Lung (tissue), 12 donors: Measurements from ENCODE around the gene CCND1. TPM values are rescaled to one million over a fixed set of nuclear protein-coding genes. Genes with fewer than 3 reads are reported as not detected.

ENCODE experiments used
- ATAC-seq: fragments of 200-7000 bp; cut with Tn5 transposase; one replicate; pipeline ENCODE4 v1.9.1; 2020; ENCODE audit warnings: moderate number of reproducible peaks; ENCODE audit not compliant: insufficient read depth, low FRiP score
- DNase-seq, 3 donors: peaks; one replicate each; pipeline ENCODE4 v3.0.0-alpha.2; 2013 to 2017
- H3K27ac ChIP-seq, 2 donors: one replicate each; pipeline ENCODE4 v1.5.1; 2013; ENCODE audit warnings: mild to moderate bottlenecking in 2 of 2, moderate library complexity in 2 of 2, control low read depth in 1 of 2, inconsistent platforms in 1 of 2, low read depth in 1 of 2, low read length in 1 of 2
- H3K27me3 ChIP-seq, 3 donors: one replicate each; pipeline ENCODE4 v1.5.1; 2013; ENCODE audit warnings: low read length in 2 of 3; ENCODE audit not compliant: control insufficient read depth in 3 of 3, insufficient read depth in 3 of 3
- H3K36me3 ChIP-seq, 4 donors: one replicate each; pipeline ENCODE4 v1.5.1; 2013; ENCODE audit warnings: low read length in 4 of 4, mild to moderate bottlenecking in 1 of 4, moderate library complexity in 1 of 4; ENCODE audit not compliant: control insufficient read depth in 4 of 4, insufficient read depth in 4 of 4
- H3K4me1 ChIP-seq, 5 donors: one replicate each; pipeline ENCODE4 v1.5.1; 2013; ENCODE audit warnings: low read length in 5 of 5, mild to moderate bottlenecking in 2 of 5, moderate library complexity in 1 of 5; ENCODE audit not compliant: control insufficient read depth in 5 of 5, insufficient read depth in 5 of 5
- H3K4me3 ChIP-seq: one replicate; pipeline ENCODE4 v1.5.1; 2013; ENCODE audit warnings: mild to moderate bottlenecking, control low read depth, moderate library complexity
- H3K9ac ChIP-seq, 2 donors: one replicate each; pipeline ENCODE4 v1.5.1; 2013; ENCODE audit warnings: low read length in 2 of 2, control low read depth in 1 of 2; ENCODE audit not compliant: insufficient read depth in 1 of 2
- H3K9me3 ChIP-seq, 4 donors: one replicate each; pipeline ENCODE4 v1.5.1; 2013; ENCODE audit warnings: low read length in 3 of 4, mild to moderate bottlenecking in 1 of 4, moderate library complexity in 1 of 4; ENCODE audit not compliant: control insufficient read depth in 4 of 4, insufficient read depth in 3 of 4
- WGBS, 2 donors: extraction: QIAGEN DNeasy Blood & Tissue Kit; methylation state at CpG; one replicate each; pipeline ENCODE4 v1.1.7; 2013; 5-methylcytosine and 5-hydroxymethylcytosine counted together
- polyA plus RNA-seq, 2 donors: library from polyadenylated mRNA; stranded (reverse); fragments of 200-250 nt; gene quantifications; one replicate each; pipeline ENCODE4 v1.2.1, GENCODE V29; 2013
- total RNA-seq, 2 donors: library from RNA; depleted of rRNA in 1 of 2; stranded (reverse); fragments of >200 nt in 1 of 2; gene quantifications; one replicate each; pipeline ENCODE4 v1.2.1, GENCODE V29; 2014 to 2021
- TF ChIP-seq, protein P1 (sequence below): IDR thresholded peaks from 2 replicates; pipeline ENCODE4 v1.5.1; 2012; ENCODE audit warnings: mild to moderate bottlenecking; ENCODE audit errors: control extremely low read depth, extremely low read depth
- donor health status: control.
- donor health status: control.
- donor health status: Bipolar disorder and iron deficiency.
- donor health status: healthy.
- donor health status: DM: yes; HTN: yes; CAD: no.

CCND1 gene
- total and polyA plus RNA-seq, 4 donors, result 32.1 to 190 (median 84.3) TPM

DNA sequence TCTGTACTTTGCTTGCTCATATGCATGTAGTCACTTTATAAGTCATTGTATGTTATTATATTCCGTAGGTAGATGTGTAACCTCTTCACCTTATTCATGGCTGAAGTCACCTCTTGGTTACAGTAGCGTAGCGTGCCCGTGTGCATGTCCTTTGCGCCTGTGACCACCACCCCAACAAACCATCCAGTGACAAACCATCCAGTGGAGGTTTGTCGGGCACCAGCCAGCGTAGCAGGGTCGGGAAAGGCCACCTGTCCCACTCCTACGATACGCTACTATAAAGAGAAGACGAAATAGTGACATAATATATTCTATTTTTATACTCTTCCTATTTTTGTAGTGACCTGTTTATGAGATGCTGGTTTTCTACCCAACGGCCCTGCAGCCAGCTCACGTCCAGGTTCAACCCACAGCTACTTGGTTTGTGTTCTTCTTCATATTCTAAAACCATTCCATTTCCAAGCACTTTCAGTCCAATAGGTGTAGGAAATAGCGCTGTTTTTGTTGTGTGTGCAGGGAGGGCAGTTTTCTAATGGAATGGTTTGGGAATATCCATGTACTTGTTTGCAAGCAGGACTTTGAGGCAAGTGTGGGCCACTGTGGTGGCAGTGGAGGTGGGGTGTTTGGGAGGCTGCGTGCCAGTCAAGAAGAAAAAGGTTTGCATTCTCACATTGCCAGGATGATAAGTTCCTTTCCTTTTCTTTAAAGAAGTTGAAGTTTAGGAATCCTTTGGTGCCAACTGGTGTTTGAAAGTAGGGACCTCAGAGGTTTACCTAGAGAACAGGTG is 11.1 kb downstream of the CCND1 start:
- Histone ChIP-seq H3K27ac (no peak overlapping the region), H3K27me3 (no peaks in the 10 kb centered on the region), H3K4me1 (no peaks in the 10 kb centered on the region), H3K9me3 (no peaks in the 10 kb centered on the region), H3K36me3 (peaks cover 4 to 39% (median 31%) of the 10 kb centered on the region in 4 donors), H3K4me3 (no peak overlapping the region), H3K9ac (no peak overlapping the region)
- 91 to 93% methylated on average over 15 of the region's 15 CpGs for WGBS, 2 donors
- TF ChIP-seq, protein P1, sequence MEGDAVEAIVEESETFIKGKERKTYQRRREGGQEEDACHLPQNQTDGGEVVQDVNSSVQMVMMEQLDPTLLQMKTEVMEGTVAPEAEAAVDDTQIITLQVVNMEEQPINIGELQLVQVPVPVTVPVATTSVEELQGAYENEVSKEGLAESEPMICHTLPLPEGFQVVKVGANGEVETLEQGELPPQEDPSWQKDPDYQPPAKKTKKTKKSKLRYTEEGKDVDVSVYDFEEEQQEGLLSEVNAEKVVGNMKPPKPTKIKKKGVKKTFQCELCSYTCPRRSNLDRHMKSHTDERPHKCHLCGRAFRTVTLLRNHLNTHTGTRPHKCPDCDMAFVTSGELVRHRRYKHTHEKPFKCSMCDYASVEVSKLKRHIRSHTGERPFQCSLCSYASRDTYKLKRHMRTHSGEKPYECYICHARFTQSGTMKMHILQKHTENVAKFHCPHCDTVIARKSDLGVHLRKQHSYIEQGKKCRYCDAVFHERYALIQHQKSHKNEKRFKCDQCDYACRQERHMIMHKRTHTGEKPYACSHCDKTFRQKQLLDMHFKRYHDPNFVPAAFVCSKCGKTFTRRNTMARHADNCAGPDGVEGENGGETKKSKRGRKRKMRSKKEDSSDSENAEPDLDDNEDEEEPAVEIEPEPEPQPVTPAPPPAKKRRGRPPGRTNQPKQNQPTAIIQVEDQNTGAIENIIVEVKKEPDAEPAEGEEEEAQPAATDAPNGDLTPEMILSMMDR, result no peak
- DNase-seq, result no peak
- ATAC-seq, result no peak

- DNase-seq (no peak), ATAC-seq (no peak)
- Histone ChIP-seq H3K27me3 (no peaks in the 10 kb centered on the region), H3K36me3 (peaks cover 4 to 31% (median 30%) of the 10 kb centered on the region in 4 donors), H3K4me3 (no peak overlapping the region), H3K4me1 (peaks cover 0 to 7% (median 4%) of the 10 kb centered on the region in 5 donors), H3K9me3 (no peaks in the 10 kb centered on the region), H3K27ac (no peak overlapping the region), H3K9ac (no peak overlapping the region)
- WGBS, 2 donors, result 72 to 78% methylated on average over 11 of the region's 11 CpGs
- TF ChIP-seq, protein P1, result no peak
Observed at GRCh38 chr11:69652999-69653398, 12.0 kb downstream of the CCND1 start.

- Histone ChIP-seq H3K4me1 (peaks cover 0 to 12% (median 4%) of the 10 kb centered on the region in 5 donors), H3K36me3 (peaks cover 4 to 29% (median 26%) of the 10 kb centered on the region in 4 donors), H3K9me3 (no peaks in the 10 kb centered on the region), H3K27me3 (no peaks in the 10 kb centered on the region), H3K27ac (no peak overlapping the region), H3K4me3 (no peak overlapping the region), H3K9ac (no peak overlapping the region)
- ATAC-seq (no peak), DNase-seq (no peak)
- 95% methylated on average over 23 of the region's 23 CpGs for WGBS, 2 donors
- TF ChIP-seq, protein P1, result no peak
Observed at GRCh38 chr11:69653406-69653960, 12.5 kb downstream of the CCND1 start.
